GM12801 (cell line): Measurements from ENCODE around the gene DHH.

Source experiments
- CTCF ChIP-seq: IDR thresholded peaks from one replicate; pipeline ENCODE4 v1.5.1; 2011; ENCODE audit warnings: control low read depth; ENCODE audit not compliant: insufficient read length; ENCODE audit errors: extremely low read depth

Gene DHH

GRCh38 chr12:49111206-49111605, 16.6 kb upstream of the DHH start:
- no peak for TF ChIP-seq CTCF

- TF ChIP-seq CTCF = no peak
Observed at GRCh38 chr12:49110464-49111155, 16.0 kb upstream of the DHH start, which contains the start of gene LMBR1L. Gene LMBR1L, minus strand, starts transcription at chr12:49110847. Its CDS starts 292 bp downstream, at chr12:49110555.

- TF ChIP-seq CTCF = no peak
Observed at GRCh38 chr12:49109641-49110463, 15.3 kb upstream of the DHH start.

- no peak for TF ChIP-seq CTCF
Observed at GRCh38 chr12:49108958-49109404, 14.4 kb upstream of the DHH start.

- no peak for TF ChIP-seq CTCF
Observed at GRCh38 chr12:49105504-49106084, 11.0 kb upstream of the DHH start.

GRCh38 chr12:49104822-49105221, 10.2 kb upstream of the DHH start:
- TF ChIP-seq CTCF = no peak

- TF ChIP-seq CTCF = no peak
Observed at GRCh38 chr12:49100380-49100779, 5.8 kb upstream of the DHH start.
